BLaER1 (cell line): Measurements from ENCODE around the gene ZSCAN5A.

ENCODE experiments used
- H3K27ac ChIP-seq: shearing (Covaris generic); formaldehyde crosslinking; 2 replicates; pipeline ENCODE4 v1.8.1; 2022
- H3K27me3 ChIP-seq: shearing (Covaris generic); formaldehyde crosslinking; 2 replicates; pipeline ENCODE4 v1.8.1; 2022
- H3K36me3 ChIP-seq: shearing (Covaris generic); formaldehyde crosslinking; 2 replicates; pipeline ENCODE4 v1.8.1; 2022
- H3K4me1 ChIP-seq: shearing (Covaris generic); formaldehyde crosslinking; 2 replicates; pipeline ENCODE4 v1.8.1; 2022
- H3K4me2 ChIP-seq: shearing (Covaris generic); formaldehyde crosslinking; 2 replicates; pipeline ENCODE4 v1.8.1; 2022
- H3K4me3 ChIP-seq: shearing (Covaris generic); formaldehyde crosslinking; 2 replicates; pipeline ENCODE4 v1.8.1; 2022
- H3K9ac ChIP-seq: shearing (Covaris generic); formaldehyde crosslinking; 2 replicates; pipeline ENCODE4 v1.8.1; 2022
- H3K9me3 ChIP-seq: shearing (Covaris generic); formaldehyde crosslinking; 2 replicates; pipeline ENCODE4 v1.8.1; 2022
- H4K20me1 ChIP-seq: shearing (Covaris generic); formaldehyde crosslinking; 2 replicates; pipeline ENCODE4 v1.8.1; 2022
- Cebpa-rat ChIP-seq: shearing (Covaris generic); IDR thresholded peaks from 2 replicates; pipeline ENCODE4 v1.8.1; 2022

The ZSCAN5A gene

DNA sequence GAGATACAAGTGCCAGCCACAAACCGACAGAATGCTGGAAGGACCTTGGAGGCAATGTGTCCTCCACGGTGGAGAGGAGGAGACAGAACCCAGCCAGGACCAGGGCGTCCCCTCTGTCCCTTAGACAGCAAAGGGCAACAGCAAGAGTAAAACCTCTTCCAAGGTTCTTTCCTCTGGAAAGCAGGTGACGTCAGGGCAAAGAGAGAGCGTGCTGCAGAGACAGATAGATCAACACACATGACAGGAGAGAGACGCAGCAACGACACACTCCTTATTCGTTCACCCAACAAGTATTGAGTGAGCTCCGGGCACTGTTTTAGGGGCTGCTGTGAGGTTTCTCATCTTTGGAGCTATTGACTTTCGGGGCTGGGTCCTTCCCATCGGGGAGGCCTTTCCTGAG is 140.1 kb downstream of the ZSCAN5A start:
- no peak overlapping the region for H3K9ac ChIP-seq
- H4K20me1 ChIP-seq = no peaks in the 10 kb centered on the region
- H3K9me3 ChIP-seq = no peaks in the 10 kb centered on the region
- TF ChIP-seq Cebpa-rat = no peak
- no peak overlapping the region for H3K4me3 ChIP-seq
- no peak overlapping the region for H3K4me2 ChIP-seq
- H3K27ac ChIP-seq = no peak overlapping the region
- H3K4me1 ChIP-seq = peaks cover 34% of the 10 kb centered on the region
- no peaks in the 10 kb centered on the region for H3K36me3 ChIP-seq
- no peaks in the 10 kb centered on the region for H3K27me3 ChIP-seq

DNA sequence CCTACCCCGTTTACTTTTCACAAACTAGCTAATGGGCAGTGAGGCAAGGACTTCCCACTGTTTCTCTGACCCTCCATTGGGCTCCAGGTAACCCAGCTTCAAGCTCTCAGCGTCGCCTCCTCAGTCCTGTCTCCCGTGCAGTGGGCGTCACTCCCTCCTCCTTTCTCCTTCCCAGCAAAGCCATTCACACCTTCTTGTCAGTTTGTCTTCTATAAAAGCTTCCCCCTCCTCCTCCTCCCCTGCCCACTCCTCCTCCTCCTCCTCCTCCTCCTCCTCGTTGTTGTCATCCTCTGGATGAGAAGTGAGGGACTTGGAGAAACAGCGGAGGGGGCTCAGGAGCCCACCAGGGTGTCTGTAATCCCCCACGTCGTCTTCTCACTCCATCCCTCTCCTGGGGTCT is 140.6 kb downstream of the ZSCAN5A start:
- Histone ChIP-seq H3K4me2 (no peak overlapping the region), H3K36me3 (no peaks in the 10 kb centered on the region), H3K27ac (no peak overlapping the region), H4K20me1 (no peaks in the 10 kb centered on the region), H3K9me3 (no peaks in the 10 kb centered on the region), H3K9ac (no peak overlapping the region), H3K4me3 (no peak overlapping the region), H3K27me3 (no peaks in the 10 kb centered on the region), H3K4me1 (peaks cover 34% of the 10 kb centered on the region)
- no peak for TF ChIP-seq Cebpa-rat
